HepG2 (cell line): ENCODE results near the gene GALK2. TPM values are rescaled to one million over a fixed set of nuclear protein-coding genes. Genes with fewer than 3 reads are reported as not detected.

Source experiments
- ATAC-seq: fragments of 200-7000 bp; cut with Tn5 transposase; 3 replicates; pipeline ENCODE4 v1.9.1; 2020; ENCODE audit warnings: mild to moderate bottlenecking, moderate library complexity
- BruUV-seq: library from RNA; stranded (reverse); fragments of 400-500 nt; replicated peaks from 2 replicates; lab custom pipeline; 2021; lab: Mats Ljungman, UMichigan
- CTCF ChIA-PET: fragments of 300-600 bp; formaldehyde crosslinking; extraction: SDS; loops from one replicate; lab custom pipeline; 2021; ENCODE audit warnings: low total read pairs, inconsistent platforms, low intra/inter-chr PET ratio; lab: Yijun Ruan, JAX
- POLR2A ChIA-PET: fragments of 350-600 bp; sonication (Branson Sonifier 250); formaldehyde crosslinking; loops from one replicate; lab custom pipeline; 2020; ENCODE audit warnings: antibody characterized with exemption, inconsistent platforms; lab: Yijun Ruan, JAX
- DNase-seq: peaks from one replicate; pipeline ENCODE4 v3.0.0-alpha.2; 2015; ENCODE audit warnings: low spot score
- FAIRE-seq: peaks from 3 replicates; lab custom pipeline; 2011; peaks lifted over from hg19 to GRCh38; lab: Jason Lieb, UNC
- H2AFZ ChIP-seq: one replicate; pipeline ENCODE4 v1.6.1; 2011; ENCODE audit warnings: low read length, inconsistent platforms
- H3K27ac ChIP-seq: fragments of 300-600 bp; 3 replicates; pipeline ENCODE4 v1.8.0; 2011; ENCODE audit warnings: mixed run types, mild to moderate bottlenecking, mixed read lengths, low read length, inconsistent platforms; ENCODE audit not compliant: insufficient read depth; ENCODE audit errors: extremely low read length
- H3K27me3 ChIP-seq, 2 experiments: fragments of 200-600 bp in 1 of 2; 2 replicates in 1 of 2; 3 replicates in 1 of 2; pipeline versions ENCODE4 v1.6.0 to v1.8.0; 2011; ENCODE audit warnings: low read length in 2 of 2, mild to moderate bottlenecking in 2 of 2, moderate library complexity in 2 of 2, inconsistent platforms in 1 of 2; ENCODE audit not compliant: insufficient read depth in 2 of 2, control insufficient read depth in 1 of 2
- H3K36me3 ChIP-seq, 2 experiments: fragments of 200-600 bp in 1 of 2; replicated peaks in 1 of 2; 2 replicates in 1 of 2; 3 replicates in 1 of 2; pipeline versions ENCODE4 v1.5.1 to v1.8.0; 2011; ENCODE audit warnings: low read length in 2 of 2, inconsistent platforms in 1 of 2; ENCODE audit not compliant: insufficient read depth in 2 of 2, control insufficient read depth in 1 of 2
- H3K4me1 ChIP-seq: 2 replicates; pipeline ENCODE4 v1.5.1; 2012; ENCODE audit warnings: low read length, inconsistent platforms; ENCODE audit not compliant: insufficient read depth
- H3K4me2 ChIP-seq: 2 replicates; pipeline ENCODE4 v1.6.0; 2011; ENCODE audit warnings: low read depth, low read length, inconsistent platforms
- H3K4me3 ChIP-seq, 3 experiments: fragments of 200-600 bp in 1 of 3; sonication (generic), shearing (Covaris generic) in 1 of 3; replicated peaks in 1 of 3; 2 replicates each; pipeline ENCODE4 v1.5.1; 2011 to 2016; ENCODE audit warnings: low read length in 3 of 3, inconsistent platforms in 2 of 3, low read depth in 2 of 3, mild to moderate bottlenecking in 2 of 3, control low read depth in 1 of 3, mixed read lengths in 1 of 3; ENCODE audit not compliant: insufficient read depth in 1 of 3
- H3K79me2 ChIP-seq: one replicate; pipeline ENCODE4 v1.6.1; 2011; ENCODE audit warnings: low read length, inconsistent platforms; ENCODE audit not compliant: insufficient read depth
- H3K9ac ChIP-seq: 2 replicates; pipeline ENCODE4 v1.6.0; 2011; ENCODE audit warnings: mild to moderate bottlenecking, low read depth, low read length, inconsistent platforms; ENCODE audit not compliant: insufficient read depth
- H3K9me3 ChIP-seq: 2 replicates; pipeline ENCODE4 v1.5.1; 2012; ENCODE audit warnings: mild to moderate bottlenecking, low read length
- H4K20me1 ChIP-seq: 2 replicates; pipeline ENCODE4 v1.6.0; 2011; ENCODE audit warnings: inconsistent platforms, mild to moderate bottlenecking, low read length, moderate library complexity; ENCODE audit not compliant: insufficient read depth
- ATRX ChIP-seq: sonication (generic); formaldehyde crosslinking; IDR thresholded peaks from 2 replicates; pipeline ENCODE4 v1.4.0; 2020; ENCODE audit warnings: missing genetic modification reagents, borderline replicate concordance
- MAZ ChIP-seq, 2 experiments: sonication (generic) in 1 of 2; formaldehyde crosslinking in 1 of 2; IDR thresholded peaks; 2 replicates each; pipeline versions ENCODE4 v1.5.0 to v1.6.1; 2012 to 2020; ENCODE audit warnings: low read depth in 2 of 2, mild to moderate bottlenecking in 2 of 2, borderline replicate concordance in 1 of 2, improper control_type of control experiment in 1 of 2, low read length in 1 of 2, missing genetic modification reagents in 1 of 2, moderate library complexity in 1 of 2
- WGBS: methylation state at CpG from one replicate; pipeline ENCODE4 v1.1.6; 2017; ENCODE audit warnings: low lambda C conversion rate; 5-methylcytosine and 5-hydroxymethylcytosine counted together
- in situ Hi-C: cut with HindIII; loops from 2 replicates; pipeline ENCODE4 v1.10.0; 2017; ENCODE audit warnings: low pct_unique_long_range_greater_than_20kb; ENCODE audit not compliant: extremely low pct_ligation_motif_present
- intact Hi-C: fragments of 100-400 bp; cut with micrococcal nuclease; formaldehyde crosslinking; loops from one replicate; pipeline ENCODE4 v1.10.0; 2022; ENCODE audit not compliant: unreplicated experiment
- polyA plus RNA-seq, 8 experiments: library from polyadenylated mRNA; depleted of rRNA in 3 of 8; stranded (reverse) in 7 of 8; unstranded in 1 of 8; fragments of >200 nt; fragmentation: Illumina TruSeq in 4 of 8; extraction: Trizol in 4 of 8; gene quantifications; 2 replicates each; pipeline versions ENCODE4 v1.2.1 to v1.2.3, GENCODE V29; 2011 to 2016; ENCODE audit warnings: low read depth in 4 of 8, missing spikeins in 1 of 8, mixed read lengths in 1 of 8; ENCODE audit not compliant: insufficient read depth in 1 of 8
- total RNA-seq, 5 experiments: library from RNA; depleted of rRNA; stranded (reverse); fragments of >200 nt; fragmentation: Illumina TruSeq; extraction: Trizol; gene quantifications; 2 replicates each; pipeline ENCODE4 v1.2.3, GENCODE V29; 2016; ENCODE audit warnings: low read depth in 1 of 5
- TF ChIP-seq, protein P1 (sequence below): sonication (generic); formaldehyde crosslinking; IDR thresholded peaks from 2 replicates; pipeline ENCODE4 v1.4.0; 2020; ENCODE audit warnings: missing genetic modification reagents

The GALK2 gene
- total and polyA plus RNA-seq, 2 of the 13 experiments (the other 11 are each of a cell fraction or from before 2014, with no cell fraction given), result 17.6 to 32.8 TPM

DNA sequence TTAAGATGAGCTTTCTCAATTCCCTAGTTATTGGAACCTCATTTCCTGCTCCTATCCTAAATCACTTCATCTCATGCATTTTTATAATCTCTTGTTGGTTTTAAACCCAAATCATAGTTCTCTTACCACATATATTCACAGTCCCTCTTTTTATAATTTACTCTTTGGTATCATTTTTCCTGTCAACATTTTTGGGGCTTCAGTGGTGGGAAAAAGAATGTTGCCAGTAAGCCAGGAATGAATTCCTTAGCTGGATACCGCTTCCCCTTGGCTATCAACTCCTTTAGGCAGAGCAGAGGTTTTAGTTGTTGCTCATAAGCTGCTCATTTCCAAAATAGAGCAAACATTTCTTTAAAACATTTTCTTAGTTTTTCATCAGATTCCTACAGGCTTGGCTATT is 112.3 kb downstream of the GALK2 start:
- FAIRE-seq (no peak), DNase-seq (no peak)
- CTCF ChIA-PET, result no interaction called here
- H4K20me1 ChIP-seq, result no peaks in the 10 kb centered on the region
- no peak overlapping the region for H3K9ac ChIP-seq
- intact Hi-C loops, result no loop called here
- H3K27ac ChIP-seq, result no peak overlapping the region
- POLR2A ChIA-PET, result no interaction called here
- H3K79me2 ChIP-seq, result no peaks in the 10 kb centered on the region
- in situ Hi-C loops, result no loop called here
- no peak overlapping the region for H2AFZ ChIP-seq
- BruUV-seq, result no TSS peak
- no peaks in the 10 kb centered on the region for H3K9me3 ChIP-seq
- H3K4me3 ChIP-seq, result no peak overlapping the region
- WGBS, result 96% methylated on average over 1 of the region's 1 CpG
- TF ChIP-seq, protein P1, sequence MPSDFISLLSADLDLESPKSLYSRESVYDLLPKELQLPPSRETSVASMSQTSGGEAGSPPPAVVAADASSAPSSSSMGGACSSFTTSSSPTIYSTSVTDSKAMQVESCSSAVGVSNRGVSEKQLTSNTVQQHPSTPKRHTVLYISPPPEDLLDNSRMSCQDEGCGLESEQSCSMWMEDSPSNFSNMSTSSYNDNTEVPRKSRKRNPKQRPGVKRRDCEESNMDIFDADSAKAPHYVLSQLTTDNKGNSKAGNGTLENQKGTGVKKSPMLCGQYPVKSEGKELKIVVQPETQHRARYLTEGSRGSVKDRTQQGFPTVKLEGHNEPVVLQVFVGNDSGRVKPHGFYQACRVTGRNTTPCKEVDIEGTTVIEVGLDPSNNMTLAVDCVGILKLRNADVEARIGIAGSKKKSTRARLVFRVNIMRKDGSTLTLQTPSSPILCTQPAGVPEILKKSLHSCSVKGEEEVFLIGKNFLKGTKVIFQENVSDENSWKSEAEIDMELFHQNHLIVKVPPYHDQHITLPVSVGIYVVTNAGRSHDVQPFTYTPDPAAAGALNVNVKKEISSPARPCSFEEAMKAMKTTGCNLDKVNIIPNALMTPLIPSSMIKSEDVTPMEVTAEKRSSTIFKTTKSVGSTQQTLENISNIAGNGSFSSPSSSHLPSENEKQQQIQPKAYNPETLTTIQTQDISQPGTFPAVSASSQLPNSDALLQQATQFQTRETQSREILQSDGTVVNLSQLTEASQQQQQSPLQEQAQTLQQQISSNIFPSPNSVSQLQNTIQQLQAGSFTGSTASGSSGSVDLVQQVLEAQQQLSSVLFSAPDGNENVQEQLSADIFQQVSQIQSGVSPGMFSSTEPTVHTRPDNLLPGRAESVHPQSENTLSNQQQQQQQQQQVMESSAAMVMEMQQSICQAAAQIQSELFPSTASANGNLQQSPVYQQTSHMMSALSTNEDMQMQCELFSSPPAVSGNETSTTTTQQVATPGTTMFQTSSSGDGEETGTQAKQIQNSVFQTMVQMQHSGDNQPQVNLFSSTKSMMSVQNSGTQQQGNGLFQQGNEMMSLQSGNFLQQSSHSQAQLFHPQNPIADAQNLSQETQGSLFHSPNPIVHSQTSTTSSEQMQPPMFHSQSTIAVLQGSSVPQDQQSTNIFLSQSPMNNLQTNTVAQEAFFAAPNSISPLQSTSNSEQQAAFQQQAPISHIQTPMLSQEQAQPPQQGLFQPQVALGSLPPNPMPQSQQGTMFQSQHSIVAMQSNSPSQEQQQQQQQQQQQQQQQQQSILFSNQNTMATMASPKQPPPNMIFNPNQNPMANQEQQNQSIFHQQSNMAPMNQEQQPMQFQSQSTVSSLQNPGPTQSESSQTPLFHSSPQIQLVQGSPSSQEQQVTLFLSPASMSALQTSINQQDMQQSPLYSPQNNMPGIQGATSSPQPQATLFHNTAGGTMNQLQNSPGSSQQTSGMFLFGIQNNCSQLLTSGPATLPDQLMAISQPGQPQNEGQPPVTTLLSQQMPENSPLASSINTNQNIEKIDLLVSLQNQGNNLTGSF (CRISPR knock-in tag), result no peak
- no peak for TF ChIP-seq ATRX
- TF ChIP-seq MAZ (IDR thresholded peaks at IDR 0.05; ENCODE audit: borderline replicate concordance, low read depth, low read length), result no peak
- no peak for TF ChIP-seq MAZ (CRISPR knock-in tag; IDR thresholded peaks at IDR 0.05; ENCODE audit: low read depth)
- TF ChIP-seq, all 625 proteins: peak for 0
- Histone ChIP-seq H3K27me3 (no peaks in the 10 kb centered on the region), H3K4me1 (no peaks in the 10 kb centered on the region), H3K36me3 (peaks cover 8 to 18% of the 10 kb centered on the region in 2 experiments), H3K4me2 (no peak overlapping the region)
- no peak for ATAC-seq
